K562 treated with DMSO at 1 percent for 4 hours (cell line): ENCODE results near the gene UBE2U. TPM values are rescaled to one million over a fixed set of nuclear protein-coding genes. Genes with fewer than 3 reads are reported as not detected.

Source experiments
- total RNA-seq: library from RNA; unstranded; fragments of 300-600 nt; gene quantifications from 2 replicates; pipeline ENCODE4 v1.2.3, GENCODE V29; 2022; ENCODE audit not compliant: insufficient read depth

The UBE2U gene, protein sequence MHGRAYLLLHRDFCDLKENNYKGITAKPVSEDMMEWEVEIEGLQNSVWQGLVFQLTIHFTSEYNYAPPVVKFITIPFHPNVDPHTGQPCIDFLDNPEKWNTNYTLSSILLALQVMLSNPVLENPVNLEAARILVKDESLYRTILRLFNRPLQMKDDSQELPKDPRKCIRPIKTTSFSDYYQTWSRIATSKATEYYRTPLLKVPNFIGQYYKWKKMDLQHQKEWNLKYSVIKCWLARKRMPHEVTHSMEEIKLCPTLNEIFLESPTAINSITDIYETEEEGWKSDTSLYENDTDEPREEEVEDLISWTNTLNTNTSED
- total RNA-seq: not detected in 2 replicates

DNA sequence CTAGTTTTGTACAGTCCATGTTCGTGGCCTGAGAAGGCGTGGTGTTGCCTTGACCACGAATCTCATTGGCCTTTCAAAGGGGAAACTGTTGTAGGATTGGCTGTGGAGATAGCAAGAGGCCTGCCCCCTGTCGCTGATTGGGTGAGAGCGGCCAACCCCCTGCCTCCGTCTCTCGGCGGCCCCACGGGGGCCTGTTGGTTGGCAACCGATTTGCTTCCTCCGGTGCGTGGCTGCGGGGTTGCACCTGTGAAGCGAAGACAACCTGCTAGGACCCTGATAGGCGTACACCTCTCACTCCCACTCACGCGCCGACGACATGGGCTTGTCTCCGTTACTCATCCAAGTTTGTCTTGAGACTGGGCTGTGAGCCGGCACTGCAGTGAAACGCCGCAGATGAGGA is at the start of gene UBE2U:
TSS of gene UBE2U (plus strand) at position 204 of the 400 bp plus-strand sequence. CDS start 428 bp downstream, outside the sequence.

